Measurements from ENCODE around the gene RUFY4.

RUFY4 gene

DNA sequence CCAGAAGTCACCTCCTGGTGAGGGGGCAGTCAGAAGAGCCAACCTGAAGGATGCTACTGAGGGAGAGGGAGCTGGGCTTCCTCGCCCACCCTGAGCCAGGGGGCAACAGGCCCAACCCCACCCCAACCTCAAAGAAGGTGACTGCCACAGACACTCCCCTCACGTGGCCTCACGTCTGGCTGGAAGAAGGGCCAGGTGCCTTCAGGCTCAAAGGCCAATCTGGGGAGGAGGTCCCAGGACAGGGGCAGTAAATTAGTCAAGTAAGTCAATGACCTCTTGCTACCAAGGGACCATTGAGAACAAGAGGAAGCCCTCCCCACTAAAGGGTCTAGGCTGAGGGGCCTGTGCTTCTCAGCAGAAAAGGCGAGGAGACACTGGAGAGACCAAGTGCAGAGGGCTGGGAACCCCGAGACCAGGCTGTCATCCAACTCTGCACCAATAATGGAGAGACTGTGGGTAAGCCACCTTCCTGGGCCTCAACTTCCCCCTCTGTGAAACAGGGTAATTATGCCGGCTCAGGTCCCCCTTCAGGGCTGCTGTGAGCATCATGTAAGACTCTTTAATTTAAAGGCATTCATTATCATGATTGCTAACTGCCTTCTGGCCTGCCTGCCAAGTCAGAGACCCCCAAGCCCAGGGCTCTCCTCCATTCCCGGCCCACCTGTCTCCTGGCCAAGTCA is 46.1 kb upstream of the RUFY4 start:
- TF ChIP-seq, protein P1, sequence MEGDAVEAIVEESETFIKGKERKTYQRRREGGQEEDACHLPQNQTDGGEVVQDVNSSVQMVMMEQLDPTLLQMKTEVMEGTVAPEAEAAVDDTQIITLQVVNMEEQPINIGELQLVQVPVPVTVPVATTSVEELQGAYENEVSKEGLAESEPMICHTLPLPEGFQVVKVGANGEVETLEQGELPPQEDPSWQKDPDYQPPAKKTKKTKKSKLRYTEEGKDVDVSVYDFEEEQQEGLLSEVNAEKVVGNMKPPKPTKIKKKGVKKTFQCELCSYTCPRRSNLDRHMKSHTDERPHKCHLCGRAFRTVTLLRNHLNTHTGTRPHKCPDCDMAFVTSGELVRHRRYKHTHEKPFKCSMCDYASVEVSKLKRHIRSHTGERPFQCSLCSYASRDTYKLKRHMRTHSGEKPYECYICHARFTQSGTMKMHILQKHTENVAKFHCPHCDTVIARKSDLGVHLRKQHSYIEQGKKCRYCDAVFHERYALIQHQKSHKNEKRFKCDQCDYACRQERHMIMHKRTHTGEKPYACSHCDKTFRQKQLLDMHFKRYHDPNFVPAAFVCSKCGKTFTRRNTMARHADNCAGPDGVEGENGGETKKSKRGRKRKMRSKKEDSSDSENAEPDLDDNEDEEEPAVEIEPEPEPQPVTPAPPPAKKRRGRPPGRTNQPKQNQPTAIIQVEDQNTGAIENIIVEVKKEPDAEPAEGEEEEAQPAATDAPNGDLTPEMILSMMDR (IDR thresholded peaks at IDR 0.05; ENCODE audit: low read length, missing control alignments): no peak
- no peak for DNase-seq (ENCODE audit: low read depth)
- H3K4me3 ChIP-seq (replicated peaks; ENCODE audit: low read depth, low read length): no peak overlapping the region

DNA sequence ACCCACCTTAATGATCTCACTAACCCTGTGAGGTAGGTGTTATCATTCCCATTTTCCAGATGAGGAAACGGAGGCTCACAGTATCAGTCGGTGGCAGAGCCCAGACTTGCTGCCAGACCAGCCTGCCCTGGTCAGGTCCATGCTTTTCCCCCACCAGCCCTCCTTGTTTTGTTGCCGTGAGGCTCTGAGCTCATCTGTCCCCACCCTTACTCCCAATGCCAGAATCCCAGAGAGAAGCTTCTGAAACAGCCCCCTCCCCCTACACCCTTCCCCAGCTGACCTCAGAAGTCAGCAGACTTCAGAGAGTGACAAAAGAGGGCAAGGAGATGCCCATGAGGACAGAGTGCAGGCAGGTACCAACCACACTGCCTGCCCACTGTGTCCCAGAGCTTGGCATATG is 45.4 kb upstream of the RUFY4 start:
- no peak for DNase-seq (ENCODE audit: low read depth)
- TF ChIP-seq, protein P1 (IDR thresholded peaks at IDR 0.05; ENCODE audit: low read length, missing control alignments): no peak

DNA sequence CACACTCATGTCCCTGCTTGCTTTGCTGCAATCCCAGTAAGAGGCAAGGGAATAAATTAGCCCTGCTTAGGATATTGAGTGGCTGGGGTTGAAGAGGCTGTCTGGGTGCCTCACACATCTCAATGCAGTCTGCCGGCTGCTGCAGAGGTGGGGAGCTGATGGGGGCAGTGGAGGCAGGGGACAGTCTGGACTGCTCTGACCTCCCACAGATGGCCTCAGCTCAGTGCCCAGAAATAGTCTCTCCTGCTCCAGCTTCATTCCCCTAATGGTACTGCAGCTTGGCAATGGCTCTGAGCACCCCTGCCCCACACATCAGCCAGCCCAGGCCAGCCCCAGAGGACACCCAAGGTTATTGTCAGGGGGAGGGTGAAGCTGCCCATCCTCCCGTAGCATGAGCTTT is 44.7 kb upstream of the RUFY4 start:
- DNase-seq (ENCODE audit: low read depth): no peak
- no peak overlapping the region for H3K4me3 ChIP-seq (replicated peaks; ENCODE audit: low read depth, low read length)
- TF ChIP-seq, protein P1 (IDR thresholded peaks at IDR 0.05; ENCODE audit: low read length, missing control alignments): no peak

More for the DNA sequence above, 45.4 kb upstream of the RUFY4 start:
- H3K4me3 ChIP-seq (replicated peaks; ENCODE audit: low read depth, low read length): no peak overlapping the region

DNA sequence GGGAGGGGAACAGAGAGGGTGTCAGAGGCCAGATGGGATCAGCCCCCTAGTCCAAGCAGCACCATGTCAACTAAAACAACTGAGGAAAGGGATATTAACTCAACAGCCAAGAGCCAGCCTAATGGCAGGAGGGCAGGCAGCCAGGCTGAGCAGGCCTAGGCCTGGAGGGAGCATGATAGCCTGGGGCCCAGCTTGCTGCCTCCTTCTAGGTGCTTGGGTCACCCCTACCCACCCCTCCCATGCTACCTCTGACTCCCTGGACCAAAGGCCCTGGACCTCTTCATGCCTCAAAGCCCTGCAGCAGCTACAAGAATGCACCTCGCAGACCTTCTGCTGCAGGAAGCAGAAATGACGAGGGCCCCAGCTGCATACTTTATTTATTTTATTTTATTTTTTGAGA is 44.2 kb upstream of the RUFY4 start:
- no peak for DNase-seq (ENCODE audit: low read depth)

DNA sequence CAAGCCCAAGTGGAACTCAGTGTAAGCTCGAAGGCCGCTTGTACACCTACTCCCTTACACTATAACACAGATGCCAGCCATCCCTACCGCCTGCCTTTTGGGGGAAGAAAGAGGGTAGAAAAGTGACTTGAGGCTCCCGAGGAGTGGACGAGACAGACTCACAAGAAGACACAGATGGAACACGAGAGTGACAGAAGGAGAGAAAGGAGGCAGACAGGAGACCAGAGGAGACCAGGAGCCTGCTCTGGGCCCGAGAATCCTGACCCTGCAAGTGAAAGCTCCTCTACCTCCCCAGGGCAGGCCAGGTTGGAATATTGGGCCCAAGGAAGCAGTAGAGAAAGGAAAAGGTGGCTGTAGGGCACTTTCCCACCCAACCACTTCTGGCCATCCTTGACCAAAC is 42.8 kb upstream of the RUFY4 start:
- TF ChIP-seq, protein P1 (IDR thresholded peaks at IDR 0.05; ENCODE audit: low read length, missing control alignments): no peak
- DNase-seq (ENCODE audit: low read depth): no peak
- H3K4me3 ChIP-seq (replicated peaks; ENCODE audit: low read depth, low read length): no peak overlapping the region

More for the DNA sequence above, 44.2 kb upstream of the RUFY4 start:
- H3K4me3 ChIP-seq (replicated peaks; ENCODE audit: low read depth, low read length): no peak overlapping the region
- TF ChIP-seq, protein P1 (IDR thresholded peaks at IDR 0.05; ENCODE audit: low read length, missing control alignments): no peak

DNA sequence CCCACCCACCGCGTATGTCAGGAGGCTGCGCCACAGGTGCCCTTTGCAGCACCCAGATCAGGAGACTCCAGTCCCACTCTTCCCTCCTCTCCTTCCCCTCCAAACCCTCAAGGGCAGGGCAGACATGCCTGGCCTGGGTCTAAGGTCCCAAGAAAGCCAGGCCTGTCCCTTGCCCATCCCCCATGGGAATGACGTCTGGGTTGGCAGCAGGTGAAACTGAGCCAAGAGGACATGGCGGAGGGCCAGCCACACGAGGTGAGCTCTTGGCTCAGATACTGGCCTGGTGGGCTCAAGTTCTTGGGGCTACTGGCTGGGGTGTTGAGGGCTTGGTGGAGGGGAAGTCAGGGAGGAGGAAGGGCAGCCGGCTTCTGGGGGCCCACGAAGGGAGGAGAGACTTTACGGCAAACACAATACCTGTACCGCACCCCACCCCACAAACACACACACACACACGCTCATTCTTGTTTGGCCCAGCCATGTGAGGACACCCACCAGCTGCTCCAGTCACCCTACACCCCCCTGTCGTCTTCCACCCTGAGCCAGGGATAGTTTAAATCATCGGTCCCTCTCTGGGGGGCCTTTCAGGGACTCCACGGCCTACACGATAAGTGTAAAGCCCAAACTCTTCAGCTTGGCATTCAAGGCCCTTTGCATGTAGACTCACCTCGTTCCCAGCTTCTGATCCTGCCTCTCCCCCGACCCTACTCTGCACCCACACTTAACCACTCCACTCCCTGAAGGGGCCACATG is 42.2 kb upstream of the RUFY4 start:
- TF ChIP-seq, protein P1 (IDR thresholded peaks at IDR 0.05; ENCODE audit: low read length, missing control alignments): no peak
- no peak for DNase-seq (ENCODE audit: low read depth)
- H3K4me3 ChIP-seq (replicated peaks; ENCODE audit: low read depth, low read length): no peak overlapping the region

All from fibroblast of pulmonary artery (primary cell).